Memory B cell (primary cell): ENCODE data around the gene PTMA.
"Not testable (repeated sequence)": the region's sequence is repeated elsewhere in the genome, so short reads cannot be mapped to it uniquely, and the experiment has no call there.

Source experiments
- ATAC-seq: fragments of 150-1000 bp; cut with Tn5 transposase; 2 replicates; pipeline ENCODE4 v1.10.0; 2021; ENCODE audit warnings: low read depth, mild to moderate bottlenecking, moderate library complexity
- DNase-seq, 2 donors: peaks; one replicate each; pipeline ENCODE4 v3.0.0; 2022; ENCODE audit warnings: low spot score in 2 of 2
- H3K27ac Mint-ChIP-seq: one replicate; pipeline ENCODE4 v1.8.0; 2022; ENCODE audit warnings: mild to moderate bottlenecking, moderate library complexity, mixed read lengths
- H3K27me3 Mint-ChIP-seq: one replicate; pipeline ENCODE4 v1.8.0; 2022; ENCODE audit warnings: mixed read lengths
- H3K36me3 Mint-ChIP-seq: one replicate; pipeline ENCODE4 v1.8.0; 2022; ENCODE audit warnings: mild to moderate bottlenecking, mixed read lengths
- H3K4me1 Mint-ChIP-seq: one replicate; pipeline ENCODE4 v1.8.0; 2022; ENCODE audit warnings: mixed read lengths
- H3K4me3 Mint-ChIP-seq: one replicate; pipeline ENCODE4 v1.8.0; 2022; ENCODE audit warnings: mild to moderate bottlenecking, moderate library complexity, mixed read lengths
- H3K9me3 Mint-ChIP-seq: one replicate; pipeline ENCODE4 v1.8.0; 2022; ENCODE audit warnings: mixed read lengths

Gene PTMA

GRCh38 chr2:231713406-231713729 lies 5.0 kb downstream of the PTMA start:
- H3K27me3 Mint-ChIP-seq, H3K9me3 Mint-ChIP-seq, DNase-seq, ATAC-seq: not testable (repeated sequence)
- Mint-ChIP-seq H3K4me3 (peak overlapping the region; percentile 34), H3K36me3 (peaks cover 24% of the 10 kb centered on the region), H3K4me1 (peaks cover 44% of the 10 kb centered on the region), H3K27ac (peak overlapping the region; percentile 96)

- ATAC-seq (peak; percentile 19), DNase-seq (peak; percentile 92 to 96)
- peaks cover 44% of the 10 kb centered on the region for H3K4me1 Mint-ChIP-seq
- H3K9me3 Mint-ChIP-seq, result no peaks in the 10 kb centered on the region
- H3K27me3 Mint-ChIP-seq, result no peaks in the 10 kb centered on the region
- peaks cover 24% of the 10 kb centered on the region for H3K36me3 Mint-ChIP-seq
- H3K27ac Mint-ChIP-seq, result peak overlapping the region; percentile 96
- peak overlapping the region; percentile 34 for H3K4me3 Mint-ChIP-seq
These were observed 5.7 kb downstream of the PTMA start for GRCh38 chr2:231713730-231714638.

- DNase-seq, result peak; percentile 78 to 87
- Mint-ChIP-seq H3K4me1 (peaks cover 44% of the 10 kb centered on the region), H3K27me3 (no peaks in the 10 kb centered on the region), H3K4me3 (no peak overlapping the region), H3K36me3 (peaks cover 22% of the 10 kb centered on the region), H3K9me3 (no peaks in the 10 kb centered on the region), H3K27ac (peak overlapping the region; percentile 96)
- ATAC-seq, result no peak
These were observed 6.5 kb downstream of the PTMA start for GRCh38 chr2:231714639-231715498.

- Mint-ChIP-seq H3K27ac (peak overlapping the region; percentile 96), H3K4me3 (no peak overlapping the region), H3K27me3 (no peaks in the 10 kb centered on the region), H3K9me3 (no peaks in the 10 kb centered on the region), H3K36me3 (peaks cover 22% of the 10 kb centered on the region), H3K4me1 (peaks cover 44% of the 10 kb centered on the region)
- ATAC-seq, result no peak
- no peak for DNase-seq
These were observed 7.1 kb downstream of the PTMA start for GRCh38 chr2:231715499-231715837.

- H3K27ac Mint-ChIP-seq, result peak overlapping the region; percentile 96
- peaks cover 21% of the 10 kb centered on the region for H3K36me3 Mint-ChIP-seq
- DNase-seq (peak in 1 of 2 donors; percentile 34), ATAC-seq (no peak)
- H3K27me3 Mint-ChIP-seq, result no peaks in the 10 kb centered on the region
- H3K4me3 Mint-ChIP-seq, result no peak overlapping the region
- no peaks in the 10 kb centered on the region for H3K9me3 Mint-ChIP-seq
- peaks cover 50% of the 10 kb centered on the region for H3K4me1 Mint-ChIP-seq
These were observed 7.8 kb downstream of the PTMA start for GRCh38 chr2:231715988-231716616.

GRCh38 chr2:231716666-231717280 lies 8.4 kb downstream of the PTMA start:
- no peak for DNase-seq
- peaks cover 16% of the 10 kb centered on the region for H3K36me3 Mint-ChIP-seq
- no peak overlapping the region for H3K4me3 Mint-ChIP-seq
- no peaks in the 10 kb centered on the region for H3K9me3 Mint-ChIP-seq
- peaks cover 48% of the 10 kb centered on the region for H3K4me1 Mint-ChIP-seq
- H3K27ac Mint-ChIP-seq, result peak overlapping the region; percentile 65
- no peak for ATAC-seq
- H3K27me3 Mint-ChIP-seq, result no peaks in the 10 kb centered on the region

GRCh38 chr2:231717281-231718171 lies 9.2 kb downstream of the PTMA start:
- Mint-ChIP-seq H3K27ac (peak overlapping the region; percentile 65), H3K36me3 (peaks cover 10% of the 10 kb centered on the region), H3K4me3 (no peak overlapping the region), H3K9me3 (no peaks in the 10 kb centered on the region), H3K4me1 (peaks cover 40% of the 10 kb centered on the region), H3K27me3 (no peaks in the 10 kb centered on the region)
- peak in 1 of 2 donors; percentile 38 for DNase-seq
- peak; percentile 40 for ATAC-seq

- no peaks in the 10 kb centered on the region for H3K27me3 Mint-ChIP-seq
- DNase-seq (no peak), ATAC-seq (no peak)
- H3K4me1 Mint-ChIP-seq, result peaks cover 32% of the 10 kb centered on the region
- no peaks in the 10 kb centered on the region for H3K9me3 Mint-ChIP-seq
- H3K27ac Mint-ChIP-seq, result no peak overlapping the region
- H3K4me3 Mint-ChIP-seq, result no peak overlapping the region
- H3K36me3 Mint-ChIP-seq, result peaks cover 3% of the 10 kb centered on the region
These were observed 10.5 kb downstream of the PTMA start for GRCh38 chr2:231718799-231719198.

- H3K27me3 Mint-ChIP-seq, result no peaks in the 10 kb centered on the region
- peaks cover 18% of the 10 kb centered on the region for H3K4me1 Mint-ChIP-seq
- no peak overlapping the region for H3K27ac Mint-ChIP-seq
- DNase-seq, result no peak
- no peak for ATAC-seq
- H3K36me3 Mint-ChIP-seq, result no peaks in the 10 kb centered on the region
- no peak overlapping the region for H3K4me3 Mint-ChIP-seq
- no peaks in the 10 kb centered on the region for H3K9me3 Mint-ChIP-seq
These were observed 12.1 kb downstream of the PTMA start for GRCh38 chr2:231720292-231720986.

- ATAC-seq (peak; percentile 79), DNase-seq (no peak)
- Mint-ChIP-seq H3K36me3 (no peaks in the 10 kb centered on the region), H3K9me3 (no peaks in the 10 kb centered on the region), H3K4me3 (no peak overlapping the region), H3K27me3 (no peaks in the 10 kb centered on the region), H3K4me1 (peaks cover 13% of the 10 kb centered on the region), H3K27ac (no peak overlapping the region)
These were observed 13.0 kb downstream of the PTMA start for GRCh38 chr2:231720987-231721966.

GRCh38 chr2:231722721-231723307 lies 14.5 kb downstream of the PTMA start:
- DNase-seq (no peak), ATAC-seq (no peak)
- no peaks in the 10 kb centered on the region for H3K36me3 Mint-ChIP-seq
- no peak overlapping the region for H3K4me3 Mint-ChIP-seq
- H3K27ac Mint-ChIP-seq, result no peak overlapping the region
- no peaks in the 10 kb centered on the region for H3K9me3 Mint-ChIP-seq
- peaks cover 8% of the 10 kb centered on the region for H3K4me1 Mint-ChIP-seq
- H3K27me3 Mint-ChIP-seq, result no peaks in the 10 kb centered on the region
